Measurements from ENCODE around the gene THRB.

THRB gene

DNA sequence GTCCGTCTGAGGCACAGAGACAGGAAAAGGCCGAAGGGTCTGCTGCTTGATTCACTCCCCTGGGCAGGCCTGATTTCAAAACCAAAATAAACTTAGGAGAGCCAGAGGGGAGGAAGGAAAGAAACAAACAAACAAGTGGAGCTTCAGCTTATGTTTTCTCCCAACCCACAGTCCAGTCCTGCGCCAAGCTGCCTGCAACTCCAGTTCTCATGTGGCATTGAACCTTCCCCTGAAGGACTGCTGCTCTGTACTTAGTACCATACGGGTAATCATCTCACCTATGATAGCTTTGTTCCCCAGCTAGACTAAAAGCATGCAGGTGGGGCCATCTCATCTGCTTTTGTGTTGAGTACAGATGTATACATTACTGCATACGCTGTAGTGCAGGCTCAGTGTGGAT is 236.4 kb downstream of the THRB start:
- DNase-seq = no peak

DNA sequence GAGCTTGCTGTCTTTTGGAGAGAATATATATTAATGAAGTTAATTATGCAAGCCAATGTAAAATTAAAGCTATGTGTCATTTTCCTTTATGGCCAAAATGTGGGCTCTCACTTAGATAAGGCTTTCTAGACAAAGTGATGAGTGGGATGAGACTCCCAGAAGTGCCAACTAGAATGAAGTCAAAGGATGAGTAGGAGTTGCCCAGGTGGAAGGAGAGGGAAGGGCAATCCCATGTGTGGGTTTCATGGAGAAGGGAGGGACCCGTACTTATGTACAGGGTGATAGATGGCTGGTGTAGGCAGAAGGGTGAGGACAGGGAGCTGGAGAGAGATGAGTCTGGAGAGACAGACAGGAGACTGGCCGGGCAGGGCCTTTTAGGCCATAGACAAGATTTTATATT is 239.2 kb downstream of the THRB start:
- DNase-seq = no peak

DNA sequence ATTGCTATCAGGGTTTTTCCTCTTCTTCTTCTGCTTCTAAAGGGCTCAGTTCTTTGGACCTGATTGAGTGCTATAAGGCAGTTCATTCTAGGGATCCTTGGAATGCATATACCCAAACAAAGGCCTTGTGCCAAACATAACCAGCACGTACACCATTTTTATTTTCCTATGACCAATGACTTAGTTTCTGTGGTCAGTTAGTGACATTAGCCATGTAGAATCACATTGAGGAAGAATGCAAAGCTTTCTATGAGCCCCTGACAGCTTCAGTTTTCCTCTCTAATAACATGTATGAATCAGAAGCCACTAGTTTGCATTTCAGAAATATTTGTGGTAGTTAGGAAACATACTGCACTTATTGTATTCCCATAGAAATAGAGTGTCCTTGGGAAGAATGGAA is 240.0 kb downstream of the THRB start:
- DNase-seq = no peak

DNA sequence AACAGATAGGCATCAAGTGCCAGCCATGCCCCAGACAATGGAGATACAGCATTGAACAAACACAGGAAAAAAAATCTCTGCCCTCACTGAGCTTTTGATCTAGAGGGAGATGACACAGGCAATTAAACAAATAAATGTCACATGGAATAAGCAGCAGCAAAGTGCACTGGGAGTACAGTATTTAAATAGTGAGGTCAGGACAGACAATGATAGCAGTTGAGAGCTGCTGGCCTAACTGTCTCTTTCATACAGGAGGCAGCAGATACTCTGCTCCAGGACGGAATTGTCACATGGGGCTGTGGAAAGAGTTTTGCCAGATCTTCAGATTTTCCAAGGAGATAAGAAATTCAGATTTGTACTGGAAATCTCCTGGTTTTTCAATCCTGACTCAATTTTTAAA is 241.3 kb downstream of the THRB start:
- DNase-seq = no peak

DNA sequence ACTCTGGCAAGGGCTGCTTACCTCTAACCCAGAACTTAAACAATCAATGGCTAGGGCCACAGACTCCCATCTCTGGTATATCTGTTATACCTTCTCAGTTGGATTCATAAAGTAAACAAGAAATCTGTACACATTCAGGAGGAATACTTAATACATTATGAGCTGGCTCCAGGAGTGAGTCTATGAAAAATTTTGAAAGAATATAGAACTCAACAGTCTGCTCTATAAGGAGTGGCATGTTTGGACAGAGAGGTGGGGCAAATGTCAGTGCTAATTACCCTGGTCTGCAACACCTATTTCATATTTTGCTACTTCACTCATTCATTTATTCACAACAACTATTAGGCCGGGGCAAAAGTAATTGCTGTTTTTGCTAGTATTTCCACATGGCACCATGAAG is 245.1 kb downstream of the THRB start:
- DNase-seq = no peak

DNA sequence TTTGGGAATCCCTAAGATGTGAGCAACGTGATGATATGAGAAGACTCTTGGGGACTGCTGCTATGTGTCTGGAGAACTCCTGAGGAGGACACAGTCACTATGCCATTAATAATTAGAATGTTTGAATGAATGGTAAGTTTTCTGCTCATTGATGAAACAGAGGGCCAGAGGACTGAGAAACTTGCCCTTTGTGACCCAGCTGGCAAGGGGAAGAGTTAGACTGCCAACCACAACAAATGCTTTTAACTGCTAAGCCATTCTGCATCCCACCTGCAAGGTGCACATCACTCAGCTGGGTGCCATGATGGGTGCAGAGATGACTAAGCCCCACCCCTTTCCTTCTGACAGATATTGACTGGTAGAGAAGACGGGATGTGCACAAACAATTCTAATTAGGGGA is 249.6 kb downstream of the THRB start:
- DNase-seq = no peak

DNA sequence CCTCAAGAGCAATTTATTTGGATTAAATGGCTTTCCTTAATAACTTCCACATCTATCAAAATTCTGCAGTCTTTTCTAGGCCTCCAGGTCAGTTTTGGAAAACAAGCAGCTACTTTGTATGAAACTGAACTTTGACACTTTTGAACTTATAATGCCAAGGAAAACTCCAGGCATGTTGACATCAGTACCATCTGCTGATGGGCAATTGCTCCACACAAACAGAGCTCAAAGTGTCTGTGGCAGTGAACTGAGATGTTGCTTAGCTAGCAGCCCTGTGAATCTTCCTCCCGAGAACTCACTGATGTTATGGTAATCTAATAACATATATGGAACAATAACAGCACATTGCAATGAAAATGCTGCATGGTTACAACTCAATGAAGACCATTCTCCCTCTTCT is 250.2 kb downstream of the THRB start:
- no peak for DNase-seq

DNA sequence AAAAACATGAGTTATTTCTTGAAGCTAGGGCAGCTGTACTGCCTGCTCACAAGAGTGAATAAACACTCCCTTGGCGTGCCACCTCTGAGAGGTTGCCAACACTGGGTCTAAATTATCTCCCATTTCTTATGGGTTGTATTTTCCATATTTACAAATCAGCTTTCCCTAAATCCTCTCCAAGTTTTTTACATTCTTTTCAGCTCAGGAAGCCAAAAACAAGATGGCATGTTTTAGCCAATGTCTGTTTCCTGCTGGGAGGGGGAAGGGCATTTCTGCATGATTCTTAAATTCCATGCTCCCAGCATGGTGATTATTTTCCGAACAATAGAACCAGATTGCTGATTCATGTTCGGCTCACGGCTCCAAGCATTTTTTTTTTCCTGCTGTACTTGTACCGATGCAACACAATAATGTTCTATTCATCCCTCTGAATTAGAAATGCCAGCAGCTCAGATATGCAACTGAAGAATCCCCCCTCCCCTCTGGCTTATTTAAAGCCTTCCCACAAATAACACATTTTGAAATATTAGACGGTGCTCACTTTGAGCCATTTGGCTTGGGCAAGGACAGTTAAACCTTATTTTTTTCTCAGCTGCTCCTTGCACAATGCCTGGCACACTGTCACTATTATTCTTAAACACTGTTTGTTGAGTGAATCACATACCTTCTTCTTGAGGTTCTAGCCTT is 252.5 kb downstream of the THRB start:
- DNase-seq = peak; percentile 1

DNA sequence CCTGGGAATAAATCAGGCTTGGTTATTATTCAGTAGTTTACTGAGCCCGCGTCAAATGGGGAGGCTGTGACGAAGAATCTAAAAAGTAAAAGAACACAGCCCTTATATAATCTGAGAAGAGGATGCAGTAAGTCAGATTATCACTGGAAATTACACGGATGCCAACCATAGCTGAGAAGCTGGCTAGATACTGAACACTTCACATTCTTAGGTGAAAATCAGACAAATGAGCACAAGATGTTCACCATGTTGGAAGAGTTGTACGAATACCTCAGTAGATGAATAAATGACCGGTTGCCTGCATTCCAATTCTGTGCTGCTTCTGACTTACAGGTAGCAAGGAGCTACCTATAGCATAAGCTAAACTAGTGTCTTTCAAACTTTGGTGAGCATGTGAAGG is 254.3 kb downstream of the THRB start:
- DNase-seq = no peak

DNA sequence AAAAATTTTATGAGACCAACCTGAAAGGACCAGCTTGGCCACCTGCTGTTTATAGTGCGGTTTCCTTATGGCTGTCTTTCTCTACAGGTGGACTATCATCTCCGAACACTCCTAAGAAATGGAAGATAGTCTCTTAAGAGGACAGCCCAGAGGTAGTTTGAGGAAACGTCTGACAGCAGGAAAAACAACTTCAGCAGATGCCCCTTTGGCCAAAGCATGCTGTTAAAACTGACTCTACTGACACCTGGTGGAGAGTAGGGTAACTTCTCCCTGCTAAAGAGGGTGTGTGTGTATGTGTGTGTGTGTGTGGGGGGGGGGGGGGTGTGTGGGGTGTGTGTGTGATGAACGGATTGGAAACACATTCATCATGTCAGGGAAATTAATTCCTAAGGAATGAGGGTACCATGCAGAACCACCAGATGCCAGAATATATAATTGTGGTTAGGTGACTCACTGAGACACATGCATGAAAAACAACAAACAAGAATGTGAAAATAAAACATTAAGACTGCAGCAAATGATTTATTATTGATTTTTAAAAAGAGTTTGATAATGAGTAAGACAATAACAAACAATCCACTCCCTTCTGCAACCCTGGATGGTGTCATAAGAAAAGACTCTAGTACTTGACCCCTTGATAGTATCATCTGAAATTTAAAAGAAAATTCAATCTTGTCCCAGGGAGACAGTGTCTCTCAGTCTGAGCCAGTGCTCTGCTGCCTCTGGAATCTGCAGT is 256.5 kb downstream of the THRB start:
- no peak for DNase-seq

DNA sequence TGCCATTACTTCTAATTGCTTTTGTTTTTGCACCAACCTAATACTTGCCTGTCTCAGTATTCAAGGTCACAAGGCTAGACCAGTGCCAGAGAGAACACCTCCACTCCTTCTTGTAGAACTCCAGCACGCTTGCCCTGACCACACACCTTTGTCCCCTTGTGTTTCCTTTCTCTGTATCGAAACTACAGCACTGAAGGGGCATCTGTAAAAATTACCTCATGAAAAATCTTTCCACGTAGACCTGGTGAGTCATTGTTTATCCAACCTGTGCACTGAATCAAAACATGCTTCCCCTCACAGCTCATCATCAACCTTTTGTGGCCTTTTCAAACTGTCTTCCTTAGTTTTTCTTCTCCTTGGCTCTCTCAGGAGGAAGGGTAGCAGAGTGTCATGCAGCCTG is 259.5 kb downstream of the THRB start:
- no peak for DNase-seq

DNA sequence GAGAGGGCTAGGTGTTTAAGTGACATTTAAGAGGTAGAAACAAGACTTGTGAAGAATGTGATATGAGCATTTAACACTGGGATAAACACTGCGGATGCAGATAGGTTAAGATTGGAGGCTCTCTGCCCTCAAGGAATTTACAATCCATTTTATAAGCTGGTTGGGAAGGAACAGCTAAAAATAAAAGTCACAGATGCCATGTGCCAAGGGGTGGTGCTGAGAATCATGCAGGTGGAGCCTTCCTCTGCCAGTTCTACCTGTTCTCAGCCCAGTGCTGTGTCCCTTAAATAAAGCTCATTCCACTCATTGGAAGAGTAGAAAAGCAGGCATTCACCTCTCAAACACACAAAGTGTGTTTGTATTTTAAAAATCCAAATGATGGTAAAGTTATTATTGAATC is 261.9 kb downstream of the THRB start:
- no peak for DNase-seq

DNA sequence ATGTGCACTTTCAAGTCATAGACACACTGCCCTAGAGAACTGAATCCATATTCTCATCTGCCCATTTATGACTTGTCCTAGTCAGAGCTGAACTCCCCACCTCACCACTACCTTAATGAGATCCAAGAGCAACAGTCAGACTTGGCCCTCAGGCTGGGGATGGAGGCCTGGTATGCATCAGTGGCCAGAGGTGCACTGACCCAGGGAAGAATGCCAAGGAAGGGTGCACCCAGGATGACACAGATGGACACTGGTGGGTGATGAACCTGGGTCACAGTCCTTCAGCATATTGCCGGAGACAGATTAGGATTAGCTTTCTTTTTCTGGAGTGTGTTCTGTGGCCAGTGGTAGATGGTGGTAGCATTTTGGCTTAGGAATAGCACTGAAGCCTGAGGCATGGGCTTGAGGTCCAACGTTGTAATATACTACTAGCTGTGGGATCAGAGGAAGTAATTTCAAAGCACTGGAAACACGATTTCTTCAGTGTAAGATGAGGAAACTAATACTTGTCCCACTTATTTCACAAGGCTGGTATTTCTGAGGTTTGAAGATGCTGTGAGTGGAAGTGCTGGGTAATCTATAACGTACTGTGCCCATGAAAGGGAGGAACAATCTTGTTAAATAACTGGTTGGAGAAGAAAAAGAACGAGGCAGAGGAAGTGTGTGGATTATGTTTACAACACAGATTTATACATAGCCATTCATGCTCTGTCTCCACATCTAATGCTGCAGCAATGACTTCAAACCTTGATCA is 265.0 kb downstream of the THRB start:
- no peak for DNase-seq

DNA sequence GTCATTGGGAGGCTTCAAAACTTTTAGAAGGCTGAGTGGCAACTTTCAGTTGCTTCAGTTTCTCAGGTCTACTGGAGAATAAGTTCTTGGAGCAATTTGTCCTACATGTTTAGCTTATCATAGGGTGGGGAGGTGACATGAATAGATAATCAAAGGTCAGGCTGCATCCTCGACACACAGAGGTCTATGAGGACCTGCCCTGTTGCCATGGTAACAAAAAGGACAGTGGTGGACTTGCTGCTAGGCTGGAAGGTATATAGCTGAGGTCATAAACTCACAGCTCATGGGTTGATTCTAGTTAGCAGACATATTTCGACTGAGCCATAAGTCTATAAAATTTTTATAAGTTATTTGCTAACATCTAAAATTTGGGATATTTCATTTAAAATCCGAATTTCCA is 267.0 kb downstream of the THRB start:
- no peak for DNase-seq

DNA sequence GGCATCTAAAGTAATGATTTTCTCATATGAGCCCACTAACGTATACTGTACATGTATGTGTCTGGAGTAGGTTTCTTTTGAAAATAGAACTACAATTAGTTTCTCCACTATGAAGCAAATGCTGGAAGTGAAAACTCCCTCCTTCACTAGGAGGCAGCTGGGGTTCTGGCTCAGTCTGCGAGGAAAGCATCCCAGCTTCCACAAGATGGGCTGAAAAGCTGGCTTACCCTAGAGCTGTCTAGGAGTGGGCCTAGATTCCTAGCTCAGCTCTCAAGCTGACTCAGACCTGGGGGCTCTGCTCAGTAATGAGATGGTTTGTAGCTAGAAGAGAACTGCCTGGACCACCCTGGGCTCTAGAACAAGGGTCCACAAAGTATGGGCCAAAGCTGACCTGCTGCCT is 268.3 kb downstream of the THRB start:
- no peak for DNase-seq

DNA sequence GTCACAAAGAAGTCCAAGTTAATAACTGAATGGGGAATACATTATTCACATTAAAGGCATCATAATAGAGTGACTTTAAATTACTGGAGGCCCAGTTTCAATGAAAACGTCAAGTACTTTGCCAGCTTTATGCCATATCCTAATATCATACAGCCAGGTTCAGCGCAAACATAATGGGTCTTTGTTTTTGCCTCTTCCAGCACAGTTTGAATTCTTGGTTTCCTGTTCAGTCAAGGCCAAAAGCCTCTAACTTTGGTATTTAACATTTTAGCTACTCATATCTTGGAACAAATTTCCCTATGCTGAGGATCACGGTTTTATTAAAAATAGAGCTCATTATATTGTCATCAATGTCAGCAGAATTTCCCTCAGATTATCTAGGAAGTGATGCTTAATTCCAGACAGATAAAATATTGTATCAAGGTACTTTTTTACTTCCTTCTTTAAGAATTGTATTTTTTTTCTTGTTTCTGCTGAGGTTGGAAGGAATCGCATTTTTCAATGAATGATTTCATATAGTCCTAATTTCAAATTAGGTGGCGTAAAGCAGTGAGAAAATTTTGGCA is 269.2 kb downstream of the THRB start:
- no peak for DNase-seq

DNA sequence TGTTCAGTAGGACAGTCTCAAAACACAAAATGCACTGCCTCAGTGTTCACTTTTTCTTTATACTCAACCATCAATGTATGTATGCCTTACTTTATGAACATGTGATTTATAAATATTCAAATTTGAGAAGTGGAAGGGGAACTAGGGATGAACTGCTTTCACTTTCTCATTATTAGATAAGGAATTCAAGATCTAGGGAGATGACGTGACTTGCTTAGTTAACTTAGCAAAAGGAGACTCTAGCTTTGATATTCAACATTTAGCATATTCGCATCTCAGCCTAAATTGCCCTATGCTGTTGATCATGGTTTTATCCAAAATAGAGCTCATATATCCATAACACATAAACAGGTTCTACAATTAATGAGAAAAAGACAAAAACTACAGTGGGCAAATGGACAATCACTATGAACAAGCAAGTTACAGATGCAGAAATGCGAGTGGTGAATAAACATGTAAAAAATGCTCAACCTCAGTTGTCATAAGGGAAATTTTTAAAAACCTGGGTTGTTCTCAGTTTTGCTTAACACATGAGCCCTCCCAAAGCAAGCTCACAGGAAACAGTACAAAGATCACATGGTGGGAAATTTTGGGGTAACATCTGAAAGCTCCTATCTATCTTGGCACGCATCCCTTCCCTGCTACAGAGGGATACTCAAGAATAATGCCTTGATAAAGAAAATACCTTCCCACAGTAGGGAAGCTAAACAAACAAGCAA is 269.8 kb downstream of the THRB start:
- no peak for DNase-seq

DNA sequence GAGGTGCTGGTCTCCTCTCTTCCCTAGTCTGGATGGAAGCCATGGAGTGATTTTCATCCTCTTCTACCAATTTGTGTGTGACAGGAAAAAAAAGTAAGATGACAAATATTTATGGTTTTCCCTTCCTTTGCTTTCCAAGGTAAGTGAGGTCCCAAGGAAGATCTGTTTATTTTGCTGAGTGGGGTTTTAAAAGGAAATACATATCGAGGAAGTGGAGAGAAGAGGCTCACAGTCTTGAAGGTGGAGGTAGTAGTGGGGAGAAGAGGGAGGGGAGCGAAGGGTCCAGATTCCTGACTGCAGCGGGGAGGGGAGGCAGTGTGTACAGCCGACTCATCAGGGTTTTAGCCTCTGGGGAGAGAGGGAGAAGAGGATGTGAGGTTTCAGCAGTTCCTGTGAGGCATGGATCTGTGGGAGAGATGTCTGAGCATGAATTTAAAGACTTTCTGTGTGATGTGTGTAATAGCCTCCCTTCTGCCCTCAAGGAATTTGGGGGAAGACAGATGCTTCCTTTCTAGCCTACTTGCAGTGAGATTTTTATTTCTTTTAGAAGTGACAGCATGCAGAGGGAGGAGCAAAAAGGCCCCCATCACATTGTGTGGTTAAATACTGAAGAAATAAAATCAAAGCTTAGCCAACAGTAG is 272.4 kb downstream of the THRB start:
- DNase-seq = no peak

DNA sequence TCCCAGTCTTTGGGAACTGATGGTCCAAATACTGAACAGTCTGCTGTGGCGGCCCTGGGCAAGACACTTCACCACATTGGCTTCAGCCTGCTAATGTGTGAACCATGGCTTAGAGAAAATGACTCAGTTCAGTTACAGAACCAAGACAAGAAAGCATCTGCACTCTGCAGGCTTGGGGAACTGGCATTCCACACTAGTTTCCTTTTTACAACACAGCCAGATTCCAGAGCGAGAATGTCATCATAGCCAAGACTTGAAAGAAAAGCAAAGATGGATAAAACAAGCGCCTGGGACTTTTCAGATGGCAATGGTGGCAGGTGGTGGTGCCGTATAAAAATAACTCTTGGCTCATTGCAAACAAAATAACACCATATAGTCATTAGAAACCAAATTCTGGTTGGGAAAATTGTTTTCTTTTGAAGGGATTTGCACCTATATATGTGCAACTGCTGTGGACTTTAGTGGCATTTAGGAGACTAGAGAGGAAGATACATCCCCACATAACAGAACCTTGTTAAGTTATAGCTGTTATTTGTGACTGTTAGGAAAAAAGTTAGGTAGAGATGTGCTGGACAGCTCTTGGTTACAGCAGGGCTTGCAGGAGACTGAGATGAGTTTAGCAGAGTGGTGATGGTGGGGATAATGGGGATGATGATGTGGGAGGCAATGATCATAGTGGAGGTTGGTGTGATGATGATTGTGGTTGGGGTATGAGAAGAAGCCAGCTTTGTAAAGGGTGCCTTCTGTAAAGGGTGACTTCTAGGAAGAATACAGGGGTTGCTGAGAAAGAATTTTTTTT is 273.6 kb downstream of the THRB start:
- no peak for DNase-seq

DNA sequence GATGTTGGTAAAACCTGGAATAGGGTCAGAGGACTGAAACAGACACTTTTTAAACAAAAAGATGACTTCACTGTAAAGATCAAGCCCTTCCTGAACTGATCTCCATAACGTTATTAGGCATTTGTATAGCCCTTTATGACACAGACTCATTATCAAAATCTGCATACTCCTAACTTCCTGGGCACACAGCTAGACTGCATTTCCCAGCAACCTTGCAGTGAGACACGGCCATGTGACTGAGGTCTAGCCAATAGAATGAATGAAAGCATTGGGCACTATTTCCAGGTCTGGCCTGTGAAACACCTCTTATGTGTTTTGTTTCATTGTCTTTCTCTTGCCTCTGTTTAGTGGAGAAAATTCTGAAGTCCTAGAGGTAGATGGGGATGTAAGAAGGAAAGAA is 279.1 kb downstream of the THRB start:
- DNase-seq = no peak

DNA sequence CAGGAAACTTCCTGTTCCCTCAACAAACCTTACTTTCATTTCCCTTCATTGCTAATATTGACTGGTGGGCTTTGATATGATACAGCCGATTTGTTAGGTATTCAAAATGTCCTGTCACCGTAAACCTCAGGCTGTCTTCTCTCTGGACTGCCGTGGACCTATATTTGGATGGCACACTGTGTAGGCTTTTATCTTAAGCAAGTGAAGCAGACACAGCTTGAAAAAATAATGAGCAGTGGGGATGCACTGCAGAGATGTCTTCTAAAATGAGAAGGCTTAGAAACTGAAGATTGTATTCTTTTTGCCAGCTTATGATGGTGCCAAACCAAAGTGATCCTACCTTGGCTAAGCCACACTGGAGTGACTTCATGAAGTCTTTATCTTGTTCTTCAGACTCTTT is 283.3 kb downstream of the THRB start:
- DNase-seq = no peak

DNA sequence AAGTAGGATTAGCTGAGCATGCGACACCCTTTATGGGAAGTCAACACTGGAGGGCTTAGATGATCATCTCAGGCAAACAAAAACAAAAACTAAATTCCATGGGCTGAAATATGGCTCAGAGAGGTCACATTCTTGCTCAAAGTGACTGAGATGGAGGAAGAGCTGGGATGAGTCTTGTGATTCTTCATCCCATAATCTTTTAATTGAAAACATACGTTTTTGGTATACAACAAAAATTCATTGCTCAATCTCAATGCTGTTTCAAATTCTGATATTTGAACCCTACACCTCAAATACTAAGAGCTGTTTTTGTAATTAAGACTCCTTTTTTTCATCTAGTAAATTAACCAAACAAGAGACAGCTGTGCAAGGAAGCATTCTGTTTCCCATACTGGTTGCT is 292.6 kb downstream of the THRB start:
- no peak for DNase-seq
